Measurements from ENCODE around the gene TPBG. TPM values are rescaled to one million over a fixed set of nuclear protein-coding genes. Genes with fewer than 3 reads are reported as not detected.
A peak's percentile ranks its signal among the peaks of the same experiment; 100 is the strongest.

Gene TPBG
- total RNA-seq, 1 donor from 2014 or later, result 10.8 TPM

- TF ChIP-seq, protein P1, sequence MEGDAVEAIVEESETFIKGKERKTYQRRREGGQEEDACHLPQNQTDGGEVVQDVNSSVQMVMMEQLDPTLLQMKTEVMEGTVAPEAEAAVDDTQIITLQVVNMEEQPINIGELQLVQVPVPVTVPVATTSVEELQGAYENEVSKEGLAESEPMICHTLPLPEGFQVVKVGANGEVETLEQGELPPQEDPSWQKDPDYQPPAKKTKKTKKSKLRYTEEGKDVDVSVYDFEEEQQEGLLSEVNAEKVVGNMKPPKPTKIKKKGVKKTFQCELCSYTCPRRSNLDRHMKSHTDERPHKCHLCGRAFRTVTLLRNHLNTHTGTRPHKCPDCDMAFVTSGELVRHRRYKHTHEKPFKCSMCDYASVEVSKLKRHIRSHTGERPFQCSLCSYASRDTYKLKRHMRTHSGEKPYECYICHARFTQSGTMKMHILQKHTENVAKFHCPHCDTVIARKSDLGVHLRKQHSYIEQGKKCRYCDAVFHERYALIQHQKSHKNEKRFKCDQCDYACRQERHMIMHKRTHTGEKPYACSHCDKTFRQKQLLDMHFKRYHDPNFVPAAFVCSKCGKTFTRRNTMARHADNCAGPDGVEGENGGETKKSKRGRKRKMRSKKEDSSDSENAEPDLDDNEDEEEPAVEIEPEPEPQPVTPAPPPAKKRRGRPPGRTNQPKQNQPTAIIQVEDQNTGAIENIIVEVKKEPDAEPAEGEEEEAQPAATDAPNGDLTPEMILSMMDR (IDR thresholded peaks at IDR 0.05), result no peak
- no peaks in the 10 kb centered on the region for H3K9me3 ChIP-seq
- H3K27ac ChIP-seq, result no peak overlapping the region
- H3K36me3 ChIP-seq, result no peaks in the 10 kb centered on the region
- H3K4me1 ChIP-seq, result no peaks in the 10 kb centered on the region
- DNase-seq (no peak), ATAC-seq (no peak)
- no peak overlapping the region for H3K4me3 ChIP-seq
- intact Hi-C loops (cut with DNase I), result no loop called here
- no peaks in the 10 kb centered on the region for H3K27me3 ChIP-seq (ENCODE audit: low read depth)
These were observed 29.8 kb upstream of the TPBG start for GRCh38 chr6:82333781-82334180.

- intact Hi-C loops (cut with DNase I), result no loop called here
- Histone ChIP-seq H3K4me1 (no peaks in the 10 kb centered on the region), H3K27me3 (ENCODE audit: low read depth) (no peaks in the 10 kb centered on the region), H3K4me3 (no peak overlapping the region), H3K27ac (no peak overlapping the region), H3K9me3 (no peaks in the 10 kb centered on the region), H3K36me3 (no peaks in the 10 kb centered on the region)
- TF ChIP-seq, protein P1 (IDR thresholded peaks at IDR 0.05), result no peak
- peak; percentile 32 to 49 for ATAC-seq
- DNase-seq, result no peak
These were observed 25.8 kb upstream of the TPBG start for GRCh38 chr6:82337688-82338257.

GRCh38 chr6:82348130-82348529 lies 15.5 kb upstream of the TPBG start:
- Histone ChIP-seq H3K27ac (no peak overlapping the region), H3K27me3 (ENCODE audit: low read depth) (no peaks in the 10 kb centered on the region), H3K9me3 (peaks cover 8% of the 10 kb centered on the region), H3K4me1 (no peaks in the 10 kb centered on the region), H3K4me3 (no peak overlapping the region), H3K36me3 (no peaks in the 10 kb centered on the region)
- TF ChIP-seq, protein P1 (IDR thresholded peaks at IDR 0.05), result no peak
- no peak for DNase-seq
- no peak for ATAC-seq
- intact Hi-C loops (cut with DNase I), result no loop called here

DNA sequence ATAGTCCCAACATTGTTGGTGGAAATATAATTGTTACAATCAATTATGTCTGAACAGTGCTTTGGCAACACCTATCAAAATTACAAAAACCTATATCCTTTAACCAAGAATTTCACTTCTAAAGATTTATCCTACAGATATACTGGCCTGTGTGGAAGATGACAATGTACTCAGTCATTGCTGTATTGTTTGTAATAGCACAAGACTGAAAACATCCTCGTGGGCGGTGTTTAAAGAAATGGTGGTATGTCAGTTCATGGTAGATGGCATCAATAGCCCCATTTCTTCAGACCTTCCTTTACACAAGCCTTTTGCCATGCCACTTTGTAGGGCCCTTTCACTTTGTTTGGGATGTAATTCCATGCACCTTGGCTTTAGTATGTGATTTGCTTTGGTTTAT lies 9.8 kb upstream of the TPBG start:
- no peaks in the 10 kb centered on the region for H3K4me1 ChIP-seq
- intact Hi-C loops (cut with DNase I), result no loop called here
- TF ChIP-seq, protein P1 (IDR thresholded peaks at IDR 0.05), result no peak

GRCh38 chr6:82360552-82360951 lies 3.1 kb upstream of the TPBG start:
- Histone ChIP-seq H3K4me3 (no peak overlapping the region), H3K27ac (no peak overlapping the region), H3K9me3 (no peaks in the 10 kb centered on the region), H3K4me1 (peaks cover 15% of the 10 kb centered on the region), H3K36me3 (no peaks in the 10 kb centered on the region), H3K27me3 (ENCODE audit: low read depth) (peaks cover 27% of the 10 kb centered on the region)
- intact Hi-C loops (cut with DNase I), result no loop called here
- TF ChIP-seq, protein P1 (IDR thresholded peaks at IDR 0.05), result no peak
- ATAC-seq (no peak), DNase-seq (no peak)

More for the DNA sequence above, 9.8 kb upstream of the TPBG start:
- Histone ChIP-seq H3K9me3 (no peaks in the 10 kb centered on the region), H3K36me3 (no peaks in the 10 kb centered on the region), H3K27ac (no peak overlapping the region), H3K4me3 (no peak overlapping the region), H3K27me3 (ENCODE audit: low read depth) (no peaks in the 10 kb centered on the region)
- ATAC-seq (no peak), DNase-seq (no peak)

Measured in lower lobe of right lung (tissue), 2 donors.